ENCODE results near the gene KNDC1.
A peak's percentile ranks its signal among the peaks of the same experiment; 100 is the strongest.

Gene KNDC1

DNA sequence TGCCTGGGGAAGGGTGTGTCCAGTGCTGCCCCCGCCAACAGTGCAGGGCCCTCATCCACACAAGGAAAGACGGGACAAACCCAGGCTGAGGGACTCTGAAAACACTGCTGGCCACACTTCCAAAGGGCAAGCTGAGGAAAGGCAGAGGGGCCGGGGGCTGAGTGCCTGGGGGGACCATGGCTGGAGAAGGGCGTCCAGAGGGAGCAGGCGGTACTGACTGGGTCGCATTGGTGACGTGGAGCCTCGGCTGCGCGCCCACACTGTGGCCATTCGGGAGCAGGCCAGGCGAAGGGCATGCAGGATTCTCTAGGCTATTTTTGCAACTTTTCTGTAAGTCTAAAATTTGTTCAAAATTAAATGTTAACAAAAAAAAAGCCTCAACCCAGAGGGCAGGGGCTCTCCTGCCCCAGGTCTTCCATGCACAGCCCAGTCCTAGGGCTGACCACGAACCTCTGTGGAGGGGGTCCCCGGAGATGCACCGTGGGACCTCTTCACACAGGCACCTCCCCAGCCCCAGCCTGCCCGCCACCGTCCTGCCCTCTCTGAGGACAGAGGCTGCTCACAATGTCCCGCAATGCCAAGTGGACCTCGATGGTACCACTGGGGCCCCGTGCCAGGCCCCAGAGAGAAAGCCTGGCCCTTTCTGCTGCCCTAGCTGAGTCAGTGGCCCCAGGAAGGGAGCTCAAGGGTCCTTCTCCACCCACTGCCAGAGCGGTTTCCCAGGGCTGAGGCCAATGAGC is 106.2 kb downstream of the KNDC1 start:
- no peak for DNase-seq

GRCh38 chr10:133267293-133267692 is 107.3 kb downstream of the KNDC1 start:
- DNase-seq: no peak

DNA sequence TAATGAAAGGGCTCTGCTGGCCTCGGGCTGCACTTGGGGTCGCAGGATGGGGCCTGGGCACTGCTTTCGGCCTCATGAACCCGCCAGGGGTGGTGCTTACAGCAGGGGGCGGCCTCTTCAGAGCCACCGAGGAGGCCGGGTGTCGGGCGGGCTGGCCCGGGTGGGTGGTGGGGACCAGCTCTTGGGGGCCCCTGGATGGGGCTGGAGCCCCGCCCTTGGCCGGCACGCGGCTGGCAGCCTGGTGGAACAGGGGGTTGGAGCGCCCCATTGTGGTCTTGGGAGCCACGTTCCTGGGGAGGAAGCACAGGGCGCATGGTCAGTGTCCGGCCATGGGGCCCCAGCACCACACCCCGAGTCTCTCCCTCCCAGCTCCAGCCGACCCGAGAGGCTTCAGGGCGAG is 107.8 kb downstream of the KNDC1 start:
- no peak for DNase-seq

DNA sequence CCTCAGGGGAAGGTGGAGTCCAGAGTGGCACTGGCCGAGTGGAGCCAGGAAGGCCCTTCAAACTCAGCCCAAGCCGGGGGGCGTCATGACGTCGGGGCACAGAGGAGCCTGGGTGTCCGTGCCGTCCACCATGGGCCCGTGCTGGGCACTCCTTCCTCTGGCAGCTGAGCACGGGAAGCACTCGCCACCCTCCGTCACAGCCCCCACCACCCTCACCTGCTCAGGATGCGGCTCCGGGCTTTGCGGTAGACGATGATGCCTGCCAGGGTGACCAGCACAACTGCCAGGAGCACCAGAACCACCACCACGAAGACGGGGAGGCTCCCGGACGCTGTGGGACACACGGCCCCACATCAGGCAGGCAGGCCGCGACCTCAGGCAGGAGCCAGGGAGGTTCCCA is 108.5 kb downstream of the KNDC1 start:
- no peak for DNase-seq

DNA sequence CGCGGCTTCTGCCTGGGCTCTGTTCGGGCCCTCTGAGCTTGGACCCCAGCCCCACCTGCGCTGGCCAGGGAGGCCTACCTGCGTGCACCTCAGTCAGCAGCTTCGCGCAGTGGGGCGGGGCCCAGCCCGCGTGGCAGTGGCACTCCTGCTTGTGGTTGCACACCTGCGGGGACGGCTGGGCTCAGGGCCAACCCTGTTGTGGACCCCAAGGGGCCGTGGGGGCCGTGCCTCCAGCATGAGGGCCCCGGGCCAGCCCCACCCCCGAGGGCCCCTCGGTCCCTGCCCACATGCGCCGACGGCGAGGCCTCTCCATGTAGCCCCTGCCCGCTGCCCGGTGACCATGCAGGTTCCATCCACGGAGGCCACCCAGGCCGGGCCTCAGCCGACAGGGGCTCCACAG is 109.3 kb downstream of the KNDC1 start:
- DNase-seq: no peak

GRCh38 chr10:133270204-133270603 is 110.2 kb downstream of the KNDC1 start:
- DNase-seq: no peak

GRCh38 chr10:133270773-133271297 is 110.8 kb downstream of the KNDC1 start:
- no peak for DNase-seq

GRCh38 chr10:133271521-133272300 is 111.7 kb downstream of the KNDC1 start:
- no peak for DNase-seq

GRCh38 chr10:133272301-133272963 is 112.4 kb downstream of the KNDC1 start:
- no peak for DNase-seq

- no peak for DNase-seq
These were observed 113.0 kb downstream of the KNDC1 start for GRCh38 chr10:133272964-133273420.

- no peak for DNase-seq
These were observed 113.6 kb downstream of the KNDC1 start for GRCh38 chr10:133273534-133274143.

- DNase-seq: peak; percentile 80 to 82
These were observed 115.0 kb downstream of the KNDC1 start for GRCh38 chr10:133274751-133275683.

DNA sequence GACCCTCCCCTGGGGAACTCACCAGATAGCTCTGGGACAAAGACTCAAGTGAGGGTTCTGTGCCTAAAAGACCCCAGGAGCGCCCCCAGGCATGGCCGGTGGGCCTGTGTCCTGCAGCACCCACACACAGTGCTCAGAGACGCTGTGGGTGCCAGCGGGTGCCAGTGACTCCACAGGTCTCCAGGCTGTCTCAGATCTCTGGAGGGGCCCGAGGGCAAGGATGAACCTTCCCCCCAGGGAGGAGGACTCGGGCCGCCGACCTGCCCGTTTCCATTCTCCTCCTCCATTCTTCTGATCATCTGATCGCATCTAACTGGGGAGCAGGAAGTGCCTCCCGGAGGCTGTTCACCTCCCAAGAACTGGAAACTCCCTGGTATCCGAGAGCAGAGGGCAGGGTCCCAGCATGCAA is 115.7 kb downstream of the KNDC1 start:
- DNase-seq: no peak

Data from activated CD4-positive, alpha-beta T cell treated with anti-CD3 and anti-CD28 coated beads, Interleukin-2, amount 50 U/mL, for 4 hours (primary cell).